HG03558 (cell line): Measurements from ENCODE around the gene OGFR.
"Not testable (repeated sequence)": the region's sequence is repeated elsewhere in the genome, so short reads cannot be mapped to it uniquely, and the experiment has no call there.

Source experiments
- ATAC-seq: cut with Tn5 transposase; IDR thresholded peaks from one replicate; pipeline ENCODE4 v1.9.1; 2021; ENCODE audit warnings: moderate number of reproducible peaks; ENCODE audit not compliant: unreplicated experiment; ENCODE audit errors: extremely low read depth

Gene OGFR

GRCh38 chr20:62852841-62853240 lies 48.2 kb downstream of the OGFR start:
- no peak for ATAC-seq

DNA sequence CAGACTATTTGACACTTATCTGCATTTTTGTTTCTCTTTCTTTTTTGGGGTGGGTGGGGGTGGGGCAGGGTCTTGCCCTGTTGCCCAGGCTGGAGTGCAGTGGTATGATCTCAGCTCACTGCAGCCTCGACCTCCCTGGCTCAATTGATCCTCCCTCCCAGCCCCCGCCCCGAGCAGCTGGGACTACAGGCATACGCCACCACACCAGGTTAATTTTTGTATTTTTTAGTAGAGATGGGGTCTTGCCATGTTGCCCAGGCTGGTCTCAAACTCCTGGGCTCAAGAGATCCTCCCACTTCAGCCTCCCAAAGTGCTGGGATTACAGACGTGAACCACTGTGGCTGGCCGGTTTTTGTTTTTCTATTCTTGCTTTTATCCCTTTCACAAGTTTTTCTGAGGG lies 48.7 kb downstream of the OGFR start:
- not testable (repeated sequence) for ATAC-seq

DNA sequence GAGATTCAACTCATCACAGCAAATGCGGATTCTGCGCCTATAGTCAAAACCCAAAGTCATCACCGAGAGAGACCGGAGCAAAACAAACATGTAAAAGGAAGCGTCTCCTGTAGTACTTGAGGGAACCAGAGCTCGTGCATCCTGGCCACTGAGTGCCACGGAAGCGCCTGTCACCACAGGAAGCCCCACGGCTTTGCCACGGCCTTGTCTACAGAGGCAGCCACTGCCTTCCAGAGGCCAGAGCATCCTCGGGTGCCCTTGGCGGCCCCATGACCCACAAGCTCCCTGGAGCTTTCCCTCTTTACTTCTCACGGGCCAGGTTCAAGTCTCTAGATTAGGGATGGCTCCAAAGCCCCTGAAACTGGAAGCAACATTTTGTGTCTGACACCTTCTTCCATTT lies 49.5 kb downstream of the OGFR start:
- ATAC-seq: no peak

DNA sequence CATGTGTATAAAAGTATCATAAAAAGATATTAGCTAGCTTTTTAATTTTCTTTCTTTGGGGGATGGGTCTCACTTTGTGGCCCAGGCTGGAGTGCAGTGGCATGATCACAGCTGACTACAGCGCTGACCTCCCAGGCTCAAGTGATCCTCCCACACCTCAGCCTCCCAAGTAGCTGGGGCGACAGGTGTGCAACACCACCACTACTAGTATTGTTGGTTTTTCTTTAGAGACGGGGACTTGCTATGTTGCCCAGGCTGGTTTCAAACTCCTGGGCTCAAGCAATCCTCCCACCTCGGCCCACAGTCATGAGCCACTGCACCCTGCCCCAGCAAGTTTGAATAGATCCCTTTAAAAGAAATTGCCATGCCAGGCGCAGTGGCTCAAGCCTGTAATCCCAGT lies 50.5 kb downstream of the OGFR start:
- no peak for ATAC-seq

DNA sequence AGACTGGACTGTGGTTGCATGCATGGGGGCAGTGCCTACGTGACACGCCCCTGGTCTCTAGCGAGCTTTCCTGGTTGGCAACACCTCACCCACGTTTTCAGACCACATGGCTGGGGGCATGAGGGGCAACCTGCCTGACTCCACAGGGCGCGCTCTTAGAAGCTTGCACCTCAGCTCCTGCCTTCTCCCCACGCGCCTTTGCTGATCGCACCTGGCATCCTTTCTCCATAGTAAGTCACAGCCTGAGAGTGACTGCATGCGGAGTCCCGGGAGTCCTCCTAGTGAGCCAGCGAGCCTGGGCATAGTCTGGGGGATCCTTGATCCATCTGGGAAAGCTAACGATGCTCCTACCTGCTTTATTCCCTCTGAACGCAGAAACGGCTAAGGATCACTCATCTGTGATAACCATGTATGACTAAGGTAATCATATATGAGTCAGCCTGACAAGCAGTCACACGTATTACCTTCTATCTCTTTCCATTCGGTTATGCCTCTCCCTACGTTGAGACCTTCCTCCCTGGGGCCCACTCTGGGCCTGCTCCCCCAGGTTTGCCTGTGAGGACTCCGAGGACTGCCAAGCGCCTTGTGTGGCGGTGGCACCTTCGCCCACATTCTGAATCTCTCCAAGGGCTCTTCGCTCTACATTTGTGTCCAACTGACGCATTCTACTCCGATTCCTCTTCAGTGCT lies 52.4 kb downstream of the OGFR start:
- no peak for ATAC-seq

DNA sequence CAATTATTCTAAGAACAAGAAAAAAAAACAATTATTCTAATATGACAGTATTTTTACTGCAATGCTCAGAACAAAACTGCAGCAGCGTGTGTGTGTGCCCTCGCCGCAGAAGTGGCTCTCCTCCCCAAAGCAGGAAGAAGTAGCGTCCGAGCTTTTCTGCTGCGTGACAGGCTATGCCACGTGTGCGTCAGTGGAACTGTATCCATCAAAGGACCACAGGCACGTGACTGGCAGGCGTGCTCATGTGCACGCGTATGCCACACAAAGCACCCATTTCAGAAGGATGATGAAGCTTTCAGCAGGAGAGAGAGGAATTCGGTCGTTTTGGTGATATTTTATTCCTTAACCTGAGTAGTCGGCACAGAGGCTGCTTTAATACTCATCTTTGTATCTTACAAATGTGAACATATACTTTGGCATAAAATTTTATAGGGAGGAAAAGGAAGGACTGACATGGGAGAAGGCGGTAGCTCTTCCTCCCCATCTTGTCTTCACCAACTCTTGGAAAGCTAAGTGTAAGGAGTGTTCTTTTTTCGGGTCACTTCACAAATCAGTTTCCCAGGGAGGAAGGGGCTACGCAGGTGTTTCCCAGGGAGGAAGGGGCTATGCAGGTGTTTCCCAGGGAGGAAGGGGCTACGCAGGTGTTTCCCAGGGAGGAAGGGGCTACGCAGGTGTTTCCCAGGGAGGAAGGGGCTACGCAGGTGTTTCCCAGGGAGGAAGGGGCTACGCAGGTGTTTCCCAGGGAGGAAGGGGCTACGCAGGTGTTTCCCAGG lies 53.6 kb downstream of the OGFR start:
- ATAC-seq: no peak

GRCh38 chr20:62859721-62860120 lies 55.1 kb downstream of the OGFR start:
- no peak for ATAC-seq

DNA sequence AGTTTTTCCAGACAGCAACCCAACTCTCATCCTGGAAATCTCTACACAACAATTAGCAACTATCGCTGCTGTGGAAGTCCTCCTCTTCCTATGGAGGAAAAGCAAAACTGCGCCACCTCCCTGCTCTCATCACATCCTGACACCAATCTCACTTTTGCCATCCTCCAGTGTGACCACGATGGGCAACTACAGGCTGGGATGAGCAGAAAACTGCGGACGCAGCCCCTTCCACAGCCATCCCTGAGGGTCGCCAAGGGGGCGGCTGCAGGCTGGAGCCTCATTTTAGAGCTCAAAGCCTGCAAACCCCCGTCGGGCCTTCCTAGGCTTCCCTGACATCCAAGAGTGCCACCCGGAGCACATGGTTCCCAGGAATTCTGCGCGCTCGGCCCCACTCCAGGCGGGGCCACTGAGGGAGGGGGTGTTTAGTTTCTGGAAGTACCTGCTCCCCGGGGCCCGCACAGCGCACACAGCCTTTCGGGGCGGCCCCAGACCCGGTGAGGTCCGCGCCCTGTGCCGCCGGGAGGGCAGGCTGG lies 55.8 kb downstream of the OGFR start:
- no peak for ATAC-seq

DNA sequence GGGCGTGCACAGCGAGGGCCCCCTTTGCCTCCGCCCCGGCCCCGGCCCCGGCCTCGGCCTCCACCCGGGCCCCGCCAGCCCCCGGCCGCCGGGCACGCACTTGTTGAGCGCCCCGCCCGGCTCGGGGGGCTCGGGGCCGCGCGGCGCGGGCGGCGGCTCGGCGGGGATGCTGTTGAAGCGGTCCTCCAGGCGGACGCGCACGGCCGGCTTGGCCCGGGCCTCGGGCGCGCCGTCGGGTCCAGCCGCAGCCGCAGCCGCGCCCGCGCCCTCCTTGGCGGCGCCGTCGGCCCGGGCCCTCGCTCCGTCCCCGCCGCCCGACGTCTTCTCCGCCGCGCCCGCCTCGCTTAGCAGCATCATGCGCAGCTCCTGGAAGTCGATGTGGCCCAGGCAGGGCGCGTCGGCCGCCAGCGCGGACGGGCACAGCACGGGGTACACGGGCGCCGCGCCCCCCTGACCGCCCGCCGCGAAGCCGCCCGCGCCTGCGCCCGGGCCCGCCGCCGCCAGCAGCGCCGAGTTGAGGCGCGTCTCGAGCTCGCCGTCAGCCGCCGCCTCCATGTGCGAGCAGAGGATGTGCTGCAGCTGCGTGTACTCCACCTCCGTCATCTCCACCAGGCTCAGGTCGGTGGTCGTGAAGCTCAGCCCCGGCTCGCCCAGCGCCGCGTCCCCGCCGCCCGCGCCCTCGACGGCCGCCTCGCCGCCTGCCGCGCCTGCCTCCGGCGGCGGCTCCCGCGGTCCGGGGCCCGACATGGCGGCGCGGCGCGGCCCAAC lies 56.5 kb downstream of the OGFR start:
- ATAC-seq: no peak

DNA sequence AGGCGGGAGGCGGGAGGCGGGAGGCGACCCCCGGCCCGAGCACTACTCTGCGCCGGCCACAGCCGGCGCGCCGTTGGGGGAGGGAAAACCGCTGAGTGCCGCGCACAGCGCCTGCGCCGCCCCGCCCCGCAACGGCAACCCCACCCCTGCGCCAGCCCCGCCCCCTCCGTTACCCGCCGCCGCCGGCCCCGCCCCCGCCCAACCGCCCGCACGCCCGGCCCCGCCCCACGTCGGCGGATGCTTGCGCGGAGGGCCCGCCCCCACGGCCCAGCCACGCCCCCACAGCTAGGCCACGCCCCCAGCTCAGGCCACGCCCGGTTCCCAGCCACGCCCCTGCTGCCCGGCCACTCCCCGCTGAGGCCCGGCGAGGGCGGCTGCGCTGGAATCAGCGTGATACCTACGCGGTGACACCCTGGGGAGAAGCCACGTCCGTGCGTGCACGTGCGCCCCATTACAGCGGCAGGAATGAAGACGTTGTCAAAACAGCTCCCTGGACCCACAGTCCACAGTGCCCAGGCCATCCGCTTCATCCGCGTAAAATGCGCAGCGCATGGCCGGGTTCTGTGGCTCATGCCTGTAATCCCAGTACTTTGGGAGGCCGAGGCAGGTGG lies 57.2 kb downstream of the OGFR start, which contains the start of gene TCFL5:
Gene TCFL5 (minus strand): TSS at position 97 of the 611 bp plus-strand sequence. CDS start 152 bp downstream, outside the sequence.
- ATAC-seq: no peak
